ENCODE measurements around the gene IRX4. TPM values are rescaled to one million over a fixed set of nuclear protein-coding genes. Genes with fewer than 3 reads are reported as not detected.

Gene IRX4
- total RNA-seq, 1 donor from 2014 or later, result 0.68 TPM

GRCh38 chr5:1894243-1894642 lies 11.5 kb upstream of the IRX4 start:
- Histone ChIP-seq H4K20me1 (ENCODE audit: insufficient read depth, low read length) (no peaks in the 10 kb centered on the region), H3K9ac (ENCODE audit: low read length) (no peak overlapping the region), H2AFZ (ENCODE audit: low read depth, low read length) (no peak overlapping the region), H3K4me1 (ENCODE audit: insufficient read depth, low read length) (no peaks in the 10 kb centered on the region), H3K27me3 (ENCODE audit: insufficient read depth, low read length) (peaks cover 2% of the 10 kb centered on the region), H3K36me3 (ENCODE audit: insufficient read depth, low read length) (no peaks in the 10 kb centered on the region), H3K79me2 (ENCODE audit: insufficient read depth, low read length) (no peaks in the 10 kb centered on the region), H3K4me3 (ENCODE audit: insufficient read depth, low read depth, low read length) (no peak overlapping the region), H3K27ac (ENCODE audit: low read depth, low read length) (no peak overlapping the region), H3K4me2 (ENCODE audit: low read length) (no peak overlapping the region), H3K9me3 (ENCODE audit: insufficient read depth, low read depth, low read length) (no peaks in the 10 kb centered on the region)
- peaks cover 85% of the 10 kb centered on the region for H3K27me3 Mint-ChIP-seq (ENCODE audit: low read depth, unreplicated experiment)
- no peaks in the 10 kb centered on the region for H3K4me1 Mint-ChIP-seq (ENCODE audit: low read depth, unreplicated experiment)
- H3K27ac Mint-ChIP-seq (ENCODE audit: unreplicated experiment), result no peak overlapping the region
- no peak overlapping the region for H3K4me3 Mint-ChIP-seq (ENCODE audit: unreplicated experiment)
- peaks cover 2% of the 10 kb centered on the region for H3K36me3 Mint-ChIP-seq (ENCODE audit: low read depth, unreplicated experiment)
- H3K9me3 Mint-ChIP-seq (ENCODE audit: unreplicated experiment), result peaks cover 10% of the 10 kb centered on the region
- DNase-seq (ENCODE audit: low read depth), result no peak
- no peak for FAIRE-seq
- TF ChIP-seq CTCF (IDR thresholded peaks at IDR 0.05; ENCODE audit: insufficient read depth, low read depth, low read length) (no peak), EZH2 (IDR thresholded peaks at IDR 0.05; ENCODE audit: insufficient read depth, low read length) (no peak)

GRCh38 chr5:1893754-1894153 lies 11.0 kb upstream of the IRX4 start:
- no peak overlapping the region for H3K27ac Mint-ChIP-seq (ENCODE audit: unreplicated experiment)
- Histone ChIP-seq H3K79me2 (ENCODE audit: insufficient read depth, low read length) (no peaks in the 10 kb centered on the region), H3K4me1 (ENCODE audit: insufficient read depth, low read length) (no peaks in the 10 kb centered on the region), H2AFZ (ENCODE audit: low read depth, low read length) (no peak overlapping the region), H3K27ac (ENCODE audit: low read depth, low read length) (no peak overlapping the region), H4K20me1 (ENCODE audit: insufficient read depth, low read length) (no peaks in the 10 kb centered on the region), H3K4me2 (ENCODE audit: low read length) (no peak overlapping the region), H3K4me3 (ENCODE audit: insufficient read depth, low read depth, low read length) (no peak overlapping the region), H3K36me3 (ENCODE audit: insufficient read depth, low read length) (no peaks in the 10 kb centered on the region), H3K9me3 (ENCODE audit: insufficient read depth, low read depth, low read length) (no peaks in the 10 kb centered on the region), H3K27me3 (ENCODE audit: insufficient read depth, low read length) (peaks cover 4% of the 10 kb centered on the region), H3K9ac (ENCODE audit: low read length) (no peak overlapping the region)
- no peak for FAIRE-seq
- TF ChIP-seq CTCF (IDR thresholded peaks at IDR 0.05; ENCODE audit: insufficient read depth, low read depth, low read length), result no peak
- no peak for TF ChIP-seq EZH2 (IDR thresholded peaks at IDR 0.05; ENCODE audit: insufficient read depth, low read length)
- H3K4me3 Mint-ChIP-seq (ENCODE audit: unreplicated experiment), result no peak overlapping the region
- no peaks in the 10 kb centered on the region for H3K4me1 Mint-ChIP-seq (ENCODE audit: low read depth, unreplicated experiment)
- peaks cover 10% of the 10 kb centered on the region for H3K9me3 Mint-ChIP-seq (ENCODE audit: unreplicated experiment)
- H3K27me3 Mint-ChIP-seq (ENCODE audit: low read depth, unreplicated experiment), result peaks cover 88% of the 10 kb centered on the region
- H3K36me3 Mint-ChIP-seq (ENCODE audit: low read depth, unreplicated experiment), result peaks cover 2% of the 10 kb centered on the region
- DNase-seq (ENCODE audit: low read depth), result no peak

GRCh38 chr5:1892685-1893445 lies 10.1 kb upstream of the IRX4 start:
- Histone ChIP-seq H3K27me3 (ENCODE audit: insufficient read depth, low read length) (peaks cover 4% of the 10 kb centered on the region), H3K9ac (ENCODE audit: low read length) (no peak overlapping the region), H4K20me1 (ENCODE audit: insufficient read depth, low read length) (no peaks in the 10 kb centered on the region), H3K36me3 (ENCODE audit: insufficient read depth, low read length) (no peaks in the 10 kb centered on the region), H3K27ac (ENCODE audit: low read depth, low read length) (no peak overlapping the region), H3K4me2 (ENCODE audit: low read length) (no peak overlapping the region), H3K4me1 (ENCODE audit: insufficient read depth, low read length) (no peaks in the 10 kb centered on the region), H2AFZ (ENCODE audit: low read depth, low read length) (no peak overlapping the region), H3K9me3 (ENCODE audit: insufficient read depth, low read depth, low read length) (no peaks in the 10 kb centered on the region), H3K79me2 (ENCODE audit: insufficient read depth, low read length) (no peaks in the 10 kb centered on the region), H3K4me3 (ENCODE audit: insufficient read depth, low read depth, low read length) (no peak overlapping the region)
- no peak for TF ChIP-seq CTCF (IDR thresholded peaks at IDR 0.05; ENCODE audit: insufficient read depth, low read depth, low read length)
- no peak for TF ChIP-seq EZH2 (IDR thresholded peaks at IDR 0.05; ENCODE audit: insufficient read depth, low read length)
- Mint-ChIP-seq H3K27ac (ENCODE audit: unreplicated experiment) (no peak overlapping the region), H3K4me1 (ENCODE audit: low read depth, unreplicated experiment) (no peaks in the 10 kb centered on the region), H3K27me3 (ENCODE audit: low read depth, unreplicated experiment) (peaks cover 86% of the 10 kb centered on the region), H3K4me3 (ENCODE audit: unreplicated experiment) (no peak overlapping the region), H3K9me3 (ENCODE audit: unreplicated experiment) (peaks cover 12% of the 10 kb centered on the region), H3K36me3 (ENCODE audit: low read depth, unreplicated experiment) (peaks cover 2% of the 10 kb centered on the region)
- FAIRE-seq (no peak), DNase-seq (ENCODE audit: low read depth) (no peak)
